GM18907 (cell line): ENCODE data around the gene MICOS13.
A peak's percentile ranks its signal among the peaks of the same experiment; 100 is the strongest.

Source experiments
- ATAC-seq: cut with Tn5 transposase; IDR thresholded peaks from one replicate; pipeline ENCODE4 v1.9.1; 2021; ENCODE audit warnings: mild to moderate bottlenecking, moderate library complexity; ENCODE audit not compliant: unreplicated experiment

The MICOS13 gene

DNA sequence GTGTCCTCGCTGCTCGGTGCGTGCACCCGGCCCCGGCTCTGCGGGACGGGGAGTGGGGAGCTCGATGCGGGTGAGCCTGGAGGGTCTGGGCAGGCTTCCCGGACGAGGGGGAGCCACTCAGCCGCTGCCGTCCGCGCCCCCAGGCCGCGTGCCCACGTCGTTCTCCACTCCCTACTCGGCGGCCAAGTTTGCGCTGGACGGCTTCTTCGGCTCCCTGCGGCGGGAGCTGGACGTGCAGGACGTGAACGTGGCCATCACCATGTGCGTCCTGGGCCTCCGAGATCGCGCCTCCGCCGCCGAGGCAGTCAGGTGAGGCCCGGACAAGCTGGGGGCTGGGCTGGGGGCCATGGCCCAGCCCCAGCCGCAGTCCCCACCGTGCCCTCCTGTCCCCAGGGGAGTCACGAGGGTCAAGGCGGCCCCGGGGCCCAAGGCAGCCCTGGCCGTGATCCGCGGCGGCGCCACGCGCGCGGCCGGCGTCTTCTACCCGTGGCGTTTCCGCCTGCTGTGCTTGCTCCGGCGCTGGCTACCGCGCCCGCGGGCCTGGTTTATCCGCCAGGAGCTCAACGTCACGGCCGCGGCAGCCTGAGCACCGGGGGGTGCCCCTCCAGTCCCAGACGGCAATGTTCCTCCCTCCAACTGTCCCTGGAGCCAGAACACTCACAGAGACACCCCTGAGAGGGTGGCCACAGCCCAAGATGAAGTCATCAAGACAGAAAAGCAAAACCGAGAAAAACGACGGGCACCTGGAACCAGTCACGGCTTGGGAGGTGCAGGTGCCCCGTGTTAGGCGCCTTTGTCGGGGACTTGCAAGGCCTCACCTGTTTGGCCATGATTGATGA is 7.3 kb upstream of the MICOS13 start:
- no peak for ATAC-seq

DNA sequence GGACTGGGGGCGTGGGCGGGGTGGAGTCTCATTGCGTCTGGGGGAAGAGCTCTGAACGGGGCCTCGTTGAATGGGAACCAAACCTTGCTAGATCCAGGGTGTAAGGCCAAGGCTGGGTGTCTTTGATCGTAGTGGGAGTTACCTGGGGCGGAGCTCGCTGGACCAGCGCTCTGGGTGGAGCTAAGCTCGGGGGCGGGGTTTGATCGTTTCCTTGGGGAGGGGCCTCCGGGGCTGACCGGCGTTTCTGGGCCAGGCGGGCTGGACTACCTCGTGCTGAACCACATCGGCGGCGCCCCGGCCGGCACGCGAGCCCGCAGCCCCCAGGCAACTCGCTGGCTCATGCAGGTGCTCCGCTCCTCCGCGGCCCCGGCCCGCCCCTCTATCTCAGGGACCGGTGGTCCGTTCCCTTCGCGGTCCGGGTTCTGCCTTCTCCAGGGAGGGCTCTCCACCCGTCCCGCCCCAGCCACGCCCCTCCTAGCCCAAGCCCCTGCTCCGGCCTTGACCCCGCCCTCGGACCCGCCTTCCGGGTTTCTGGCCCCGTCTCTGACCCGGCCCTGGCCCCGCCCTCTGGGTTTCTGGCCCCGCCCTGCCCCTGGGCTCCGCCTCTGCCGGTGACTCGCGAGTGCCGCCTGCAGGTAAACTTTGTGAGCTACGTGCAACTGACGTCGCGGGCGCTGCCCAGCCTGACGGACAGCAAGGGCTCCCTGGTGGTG is 6.5 kb upstream of the MICOS13 start:
- ATAC-seq: peak; percentile 54

DNA sequence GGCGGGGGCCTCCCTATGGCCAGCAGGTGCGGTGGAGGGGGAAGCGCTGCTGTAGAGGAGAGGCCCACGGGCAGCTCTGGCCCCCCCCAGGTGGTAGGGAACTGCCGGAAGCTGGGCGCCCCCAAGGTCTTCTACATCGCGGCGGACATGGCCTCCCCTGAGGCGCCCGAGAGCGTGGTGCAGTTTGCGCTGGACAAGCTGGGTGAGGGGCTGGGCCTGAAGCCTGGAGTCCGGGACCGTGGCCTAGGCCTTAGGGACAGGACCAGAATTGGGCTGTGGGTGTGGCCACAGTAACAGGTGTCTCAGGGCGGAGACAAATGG is 6.0 kb upstream of the MICOS13 start:
- no peak for ATAC-seq

DNA sequence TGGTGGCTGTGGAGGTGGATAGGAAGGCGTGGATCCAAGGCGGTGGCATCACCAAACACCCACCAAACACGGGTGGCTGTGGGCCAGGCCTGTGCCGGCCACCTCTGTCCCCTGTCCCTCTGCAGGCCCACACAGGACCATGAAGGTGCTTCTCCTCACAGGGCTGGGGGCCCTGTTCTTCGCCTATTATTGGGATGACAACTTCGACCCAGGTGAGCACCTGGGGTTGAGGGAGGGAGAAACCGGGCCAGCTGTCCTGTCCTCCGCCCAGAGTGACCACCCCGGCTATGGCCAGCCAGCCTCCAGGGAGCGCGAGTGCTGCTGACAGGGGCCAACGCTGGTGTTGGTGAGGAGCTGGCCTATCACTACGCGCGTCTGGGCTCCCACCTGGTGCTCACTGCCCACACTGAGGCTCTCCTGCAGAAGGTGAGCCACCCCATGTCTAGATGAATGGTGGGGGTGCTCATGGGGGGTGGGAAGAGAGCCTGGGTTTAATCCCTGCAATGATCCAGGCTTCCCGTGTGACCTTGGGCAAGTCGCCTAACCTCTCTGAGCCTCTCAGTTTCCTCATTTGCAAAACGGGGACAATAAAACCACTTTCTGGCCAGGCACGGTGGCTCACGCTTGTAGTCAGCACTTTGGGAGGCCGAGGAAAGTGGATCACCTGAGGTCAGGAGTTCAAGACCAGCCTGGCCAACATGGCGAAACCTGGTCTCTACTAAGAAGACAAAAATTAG is 4.5 kb upstream of the MICOS13 start:
- ATAC-seq: no peak

DNA sequence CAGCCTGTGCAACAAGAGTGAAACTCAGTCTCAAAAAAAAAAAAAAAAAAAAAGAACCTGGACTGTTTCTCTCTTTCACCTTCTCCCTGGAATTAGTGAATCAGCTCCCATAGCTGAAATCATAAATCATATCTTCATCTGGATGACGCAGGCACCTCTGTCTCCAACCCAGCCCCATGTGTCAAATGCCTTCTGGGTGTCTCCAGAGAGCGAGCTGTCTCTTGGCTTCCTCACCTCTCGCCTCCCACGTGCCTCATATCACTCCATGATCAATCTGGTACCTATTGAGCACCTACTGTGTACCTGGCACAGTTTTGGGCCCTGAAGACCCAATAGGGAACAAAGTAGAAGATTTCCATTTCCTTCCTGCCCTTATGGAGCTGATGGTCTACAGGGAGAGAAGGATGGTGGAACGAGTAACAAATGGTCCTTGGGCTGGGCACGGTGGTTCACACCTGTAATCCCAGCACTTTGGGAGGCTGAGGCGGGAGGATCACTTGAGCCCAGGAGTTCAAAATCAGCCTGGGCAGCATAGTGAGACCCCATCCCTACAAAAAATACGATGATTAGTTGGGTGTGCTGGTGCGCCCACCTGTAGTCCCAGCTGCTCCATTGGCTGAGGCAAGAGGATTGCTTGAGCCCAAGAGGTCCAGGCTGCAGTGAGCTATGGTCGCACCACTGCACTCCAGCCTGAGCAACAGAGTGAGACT is 3.0 kb upstream of the MICOS13 start:
- no peak for ATAC-seq

DNA sequence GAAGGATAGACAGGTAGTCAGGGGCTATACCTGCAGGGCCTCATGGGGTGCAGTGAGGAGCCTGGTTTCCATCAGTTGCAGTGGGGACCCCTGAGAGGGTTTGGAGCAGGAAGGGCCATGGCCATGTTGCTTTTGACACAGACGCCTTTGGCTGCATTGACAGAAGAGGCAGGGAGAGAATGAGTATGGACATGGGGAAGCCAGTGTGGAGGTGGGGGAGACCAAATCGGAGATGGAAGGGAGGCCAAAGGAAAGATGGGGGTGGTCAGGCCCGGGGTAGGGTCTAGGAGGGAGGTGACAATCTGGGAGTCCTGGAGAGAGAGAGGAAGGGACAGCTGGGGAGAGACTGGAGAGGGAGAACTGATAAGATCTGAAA is 1.8 kb upstream of the MICOS13 start:
- ATAC-seq: no peak

DNA sequence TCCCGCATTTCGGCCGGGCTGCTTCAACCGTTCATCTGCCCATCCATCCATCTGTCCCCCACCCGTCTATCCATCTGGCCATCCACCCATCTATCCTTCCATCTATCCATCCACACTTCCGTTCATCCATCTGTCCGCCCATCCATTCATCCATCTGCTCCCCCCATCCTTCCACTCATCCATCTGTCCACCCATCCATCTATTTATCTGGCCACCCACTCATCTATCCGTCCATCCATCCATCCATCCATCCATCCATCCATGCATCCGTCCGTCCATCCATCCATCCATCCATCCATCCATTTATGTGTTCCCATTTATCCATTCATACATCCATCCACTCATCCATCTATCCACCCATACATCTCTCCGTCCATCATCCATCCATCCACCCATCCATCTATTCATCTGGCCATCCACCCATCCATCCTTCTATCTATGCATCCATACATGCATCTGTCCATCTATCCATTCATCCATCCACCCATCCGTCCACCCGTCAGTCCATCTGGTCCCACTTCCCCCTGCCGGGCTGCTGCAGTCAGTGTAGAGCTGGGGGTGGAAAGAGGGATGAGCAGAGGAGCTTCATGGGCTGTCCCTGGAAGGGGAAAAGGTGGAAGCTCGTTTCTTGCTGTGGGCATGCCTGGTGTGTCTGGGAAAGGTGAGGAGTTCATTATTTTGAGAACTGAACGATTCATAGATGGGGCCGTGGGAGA is 1.2 kb upstream of the MICOS13 start:
- ATAC-seq: no peak

DNA sequence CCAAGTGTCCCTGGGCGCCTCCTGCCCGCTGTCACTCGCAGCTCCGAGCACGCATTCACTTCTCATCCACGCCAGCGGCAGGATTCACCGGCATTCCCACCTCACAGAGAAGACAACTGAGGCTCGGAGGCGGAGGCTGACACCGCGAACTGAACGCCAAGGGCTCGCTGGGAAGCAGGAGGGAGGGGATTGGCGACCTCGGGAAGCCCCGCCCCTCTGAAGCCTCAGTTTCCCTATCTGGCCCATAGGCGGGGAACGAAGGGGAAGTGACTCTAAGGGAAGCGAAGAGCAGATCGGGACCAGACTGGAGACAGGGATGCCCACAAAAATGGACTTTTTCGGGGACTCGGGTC is 256 bp downstream of the MICOS13 start:
- peak; percentile 0 for ATAC-seq

DNA sequence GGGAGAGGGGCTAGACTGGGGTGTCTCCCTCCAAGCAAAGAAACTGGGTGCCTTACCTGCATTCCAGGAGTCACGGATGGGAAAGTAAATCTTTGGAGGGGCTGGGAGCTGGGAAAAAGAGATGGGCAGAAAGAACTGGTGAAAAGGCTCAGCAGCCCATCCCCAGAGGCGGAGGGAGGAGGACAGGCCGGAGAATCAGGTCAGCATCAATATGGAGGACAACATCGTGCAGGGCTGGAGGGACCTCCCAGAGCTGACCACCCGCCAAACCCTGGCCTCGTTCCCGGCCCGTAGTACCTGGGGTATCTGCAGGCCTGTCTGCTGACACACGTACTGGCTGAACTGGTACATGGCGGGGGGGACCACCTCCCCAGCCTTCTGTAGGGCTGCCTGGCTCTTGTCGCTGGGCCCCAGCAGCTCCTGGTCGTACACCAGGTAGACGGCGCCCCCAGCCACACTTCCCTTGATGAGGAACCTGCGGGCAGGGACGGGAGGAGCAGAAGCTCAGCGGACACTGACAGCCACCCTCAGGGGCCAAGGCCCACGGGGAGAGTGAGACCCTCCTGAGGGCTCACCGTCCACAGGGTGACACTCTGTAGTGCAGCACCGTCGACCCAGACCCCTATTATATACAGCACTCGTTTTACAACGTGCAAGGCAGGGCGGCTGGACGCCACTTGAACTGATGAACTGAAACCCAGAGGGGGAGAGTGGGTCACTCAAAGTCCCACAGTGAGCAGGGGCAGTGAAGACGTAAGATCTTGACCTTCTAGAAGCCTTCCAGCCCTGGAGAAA is 830 bp downstream of the MICOS13 start:
- no peak for ATAC-seq

DNA sequence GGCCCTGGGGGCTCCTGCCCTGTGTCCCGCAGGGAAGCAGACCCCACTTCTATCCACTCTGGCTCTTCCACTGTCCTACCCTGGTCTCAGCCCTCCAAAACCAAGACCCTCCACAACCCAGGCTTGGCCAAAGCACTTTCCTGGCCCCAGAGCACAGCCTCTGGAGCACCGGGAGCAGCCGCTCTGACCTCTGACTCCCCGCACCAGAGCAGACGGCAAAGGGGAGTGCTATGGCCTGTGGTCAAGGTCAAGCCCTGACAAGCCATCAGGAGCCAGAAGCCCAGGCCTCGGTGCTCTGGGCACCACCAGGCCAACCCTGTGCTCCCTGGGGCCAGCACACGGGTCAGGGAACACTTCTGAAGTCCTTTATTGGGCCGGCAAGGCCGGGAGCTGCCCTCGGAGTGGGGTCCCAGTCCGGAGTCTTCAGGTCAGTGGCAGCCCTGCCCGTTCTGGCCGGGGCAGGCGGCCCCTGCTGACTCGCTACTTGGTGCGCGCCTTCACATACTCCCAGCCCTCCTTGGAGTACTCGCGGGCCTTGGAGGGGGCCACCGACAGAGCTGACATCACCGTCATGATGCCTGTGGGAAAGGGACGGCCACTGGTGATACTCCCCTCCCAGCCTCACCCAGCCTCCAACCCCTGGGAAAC is 2.1 kb downstream of the MICOS13 start:
- no peak for ATAC-seq

DNA sequence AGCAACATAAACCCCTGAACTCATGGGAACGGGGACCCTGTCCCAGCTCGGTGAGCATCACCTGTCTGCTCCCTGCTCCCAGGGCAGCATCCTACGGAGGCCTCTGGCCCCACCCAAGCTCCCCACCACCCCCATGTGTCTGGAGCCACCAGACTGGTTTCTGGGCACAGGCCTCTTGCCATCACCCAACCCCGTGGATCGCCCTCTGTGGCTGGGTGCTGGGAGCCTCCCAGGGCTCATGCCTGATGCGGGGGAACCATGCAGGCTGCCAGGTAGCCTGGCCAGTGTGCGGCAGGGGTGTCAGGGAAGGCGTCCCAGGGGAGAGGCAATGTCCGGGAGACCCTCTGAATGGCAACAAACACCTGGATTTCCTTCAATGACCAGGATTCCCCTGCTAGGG is 2.7 kb downstream of the MICOS13 start:
- no peak for ATAC-seq

DNA sequence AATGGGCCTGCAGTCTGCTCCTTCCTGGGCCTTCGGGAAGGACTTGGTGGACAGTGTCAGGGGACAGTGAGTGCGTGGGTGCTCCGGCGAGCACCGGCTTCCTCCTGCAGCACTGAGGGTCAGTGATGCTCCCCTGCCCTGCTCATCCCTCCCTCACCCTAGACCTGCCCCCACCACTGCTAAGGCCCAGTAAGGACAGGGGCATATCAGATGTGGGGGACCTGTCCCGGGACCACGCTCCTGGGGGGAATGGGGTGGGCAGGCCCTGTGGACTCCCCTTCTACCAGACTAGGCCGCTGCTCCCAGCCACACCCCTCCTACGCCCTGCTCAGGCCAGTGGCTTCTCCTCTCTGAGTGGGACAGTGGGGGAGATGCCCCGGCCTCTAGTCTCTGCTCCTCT is 3.2 kb downstream of the MICOS13 start:
- no peak for ATAC-seq

DNA sequence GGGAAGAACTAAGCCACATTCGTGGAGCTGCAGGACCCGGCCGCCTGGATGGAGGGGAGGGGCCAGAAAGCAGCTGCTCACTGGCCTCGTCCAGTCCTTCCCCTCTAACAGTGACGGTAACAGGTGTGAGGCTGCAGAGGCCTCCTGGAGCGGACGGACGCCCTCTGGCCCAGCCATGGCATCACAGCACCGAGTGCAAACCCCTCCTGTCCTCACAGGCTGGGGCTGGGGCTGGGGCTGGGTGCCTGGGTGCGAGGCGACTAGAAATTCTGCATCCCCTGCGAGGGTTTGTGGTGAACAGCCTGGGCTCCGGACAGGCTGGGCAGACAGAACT is 3.6 kb downstream of the MICOS13 start:
- ATAC-seq: no peak

DNA sequence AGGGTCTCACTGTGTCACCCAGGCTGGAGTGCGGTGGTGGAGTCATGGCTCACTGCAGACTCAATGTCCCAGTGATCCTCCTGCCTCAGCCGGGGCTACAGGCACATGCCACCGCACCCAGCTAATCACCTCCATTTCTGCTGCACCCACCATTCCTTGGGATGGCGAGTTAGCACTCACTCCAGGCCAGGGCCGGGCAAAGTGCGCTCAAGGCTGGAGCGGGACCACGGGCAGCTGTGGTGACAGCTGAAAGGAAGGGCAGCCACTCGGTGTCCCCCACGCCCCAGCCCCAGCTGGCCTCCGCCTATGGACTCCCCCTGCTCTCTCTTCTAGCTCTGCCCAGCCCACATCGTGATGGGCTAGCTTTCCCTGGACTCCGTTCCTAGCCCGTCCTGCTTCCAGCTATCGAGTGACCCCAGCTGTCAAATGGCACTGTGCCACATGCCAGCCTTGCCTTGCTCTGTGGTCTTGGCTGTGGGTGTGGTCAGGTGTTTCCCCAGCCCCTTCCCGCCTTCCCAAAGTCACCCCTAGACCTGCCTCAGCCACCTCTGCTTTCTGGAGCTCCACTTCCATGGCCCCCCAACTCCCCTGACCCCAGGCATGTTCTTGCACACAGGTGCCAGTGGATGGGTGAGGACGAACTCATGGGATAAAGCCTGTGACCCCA is 4.1 kb downstream of the MICOS13 start:
- ATAC-seq: no peak

DNA sequence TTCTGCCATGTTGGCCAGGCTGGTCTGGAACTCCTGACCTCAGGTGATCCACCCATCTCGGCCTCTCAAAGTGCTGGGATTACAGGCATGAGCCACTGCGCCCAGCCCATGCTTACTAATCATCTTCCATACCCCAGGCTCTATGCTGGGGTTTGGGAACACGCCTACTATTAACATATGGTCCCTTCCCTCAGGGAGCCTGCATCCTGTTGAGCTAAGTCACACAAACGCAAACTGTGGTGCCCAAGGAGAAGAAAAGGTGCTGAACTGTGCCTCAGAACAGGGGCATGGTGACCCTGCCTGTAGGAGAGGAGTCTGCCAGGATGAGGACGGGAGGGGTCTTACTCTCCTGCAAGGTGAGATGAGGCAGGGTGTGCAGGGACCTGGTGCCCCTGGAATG is 5.6 kb downstream of the MICOS13 start:
- no peak for ATAC-seq

DNA sequence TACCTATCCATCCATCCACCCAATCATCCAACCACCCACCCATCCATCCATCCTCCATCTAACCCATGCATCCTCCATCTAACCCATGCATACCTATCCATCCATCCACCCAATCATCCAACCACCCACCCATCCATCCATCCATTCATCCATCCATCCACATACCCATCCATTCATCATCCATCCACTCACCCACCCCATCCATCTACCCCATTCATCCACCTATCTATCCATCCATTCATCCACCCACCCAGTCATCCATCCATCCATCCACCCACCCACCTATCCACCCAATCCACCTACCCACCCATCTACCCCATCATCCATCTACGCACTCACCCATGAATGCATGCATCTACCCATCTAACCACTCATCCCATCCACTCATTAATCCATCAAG is 6.6 kb downstream of the MICOS13 start:
- ATAC-seq: no peak

DNA sequence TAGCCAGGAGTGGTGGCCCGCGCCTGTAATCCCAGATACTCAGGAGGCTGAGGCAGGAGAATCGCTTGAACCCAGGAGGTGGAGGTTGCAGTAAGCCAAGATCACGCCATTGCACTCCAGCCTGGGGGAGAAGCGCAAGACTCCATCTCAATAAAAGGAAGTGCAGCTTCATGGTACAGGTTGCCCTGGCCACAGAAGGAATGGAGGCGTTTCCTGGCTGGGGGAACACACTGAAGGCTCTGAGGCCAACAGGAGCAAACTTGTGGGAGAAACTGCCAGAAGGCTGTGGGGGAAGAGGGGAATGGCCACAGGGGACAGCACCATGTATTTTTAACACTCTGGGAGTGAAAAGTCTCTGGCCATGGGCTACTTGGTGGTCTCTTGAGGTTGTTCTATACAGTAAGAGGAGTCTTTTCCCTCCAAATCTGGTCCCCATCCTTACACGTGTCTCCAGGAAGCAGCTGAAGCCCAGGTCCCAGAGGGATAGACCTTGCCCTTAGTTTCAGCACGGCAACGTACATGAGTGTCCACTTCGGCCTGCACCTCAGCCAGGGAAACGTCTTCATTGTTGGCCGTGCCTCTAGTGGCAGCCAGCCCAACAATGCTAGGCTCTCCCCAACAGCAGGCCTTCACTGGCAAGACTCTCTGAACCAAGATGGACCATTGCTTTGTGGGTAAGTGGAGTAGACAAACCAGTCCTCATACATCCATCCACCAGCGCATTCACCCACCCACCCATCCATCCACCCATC is 7.4 kb downstream of the MICOS13 start:
- no peak for ATAC-seq

DNA sequence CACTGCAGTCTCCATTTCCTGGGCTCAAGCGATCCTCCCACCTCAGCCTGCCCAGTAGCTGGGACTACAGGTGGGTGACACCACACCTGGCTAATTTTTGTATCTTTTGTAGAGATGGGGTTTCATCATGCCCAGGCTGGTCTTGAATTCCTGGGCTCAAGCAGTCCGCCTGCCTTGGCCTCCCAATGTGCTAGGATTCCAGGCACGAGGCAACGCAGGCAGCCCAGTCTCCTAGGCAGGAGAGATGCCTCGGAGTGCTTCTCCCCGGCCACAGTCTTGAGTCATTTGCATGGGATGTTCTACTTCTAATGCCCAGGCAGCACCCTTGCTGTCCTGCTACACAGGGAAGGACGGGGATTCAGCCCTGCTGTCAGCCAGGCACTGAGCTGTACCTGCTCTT is 8.7 kb downstream of the MICOS13 start:
- ATAC-seq: no peak
